Measurements from ENCODE around the gene OR56A1.
A peak's percentile ranks its signal among the peaks of the same experiment; 100 is the strongest.
"Not testable (repeated sequence)": the region's sequence is repeated elsewhere in the genome, so short reads cannot be mapped to it uniquely, and the experiment has no call there.

The OR56A1 gene

GRCh38 chr11:6030708-6031405 lies at the start of gene OR56A1:
TSS of gene OR56A1 (minus strand) at chr11:6030758. CDS start at chr11:6027692, 3,066 bp downstream.
- no peak for DNase-seq

GRCh38 chr11:6079463-6079862 lies 48.9 kb upstream of the OR56A1 start:
- DNase-seq = no peak

- DNase-seq = no peak
Measured at GRCh38 chr11:6077723-6078122, 47.2 kb upstream of the OR56A1 start.

- DNase-seq = not testable (repeated sequence)
Measured at GRCh38 chr11:6076443-6076842, 45.9 kb upstream of the OR56A1 start.

GRCh38 chr11:6067502-6067901 lies 36.9 kb upstream of the OR56A1 start:
- no peak for DNase-seq

- DNase-seq = no peak
Measured at GRCh38 chr11:6062691-6063358, 32.3 kb upstream of the OR56A1 start.

GRCh38 chr11:6061475-6061874 lies 30.9 kb upstream of the OR56A1 start:
- DNase-seq = no peak

GRCh38 chr11:6057452-6057851 lies 26.9 kb upstream of the OR56A1 start:
- DNase-seq = no peak

- no peak for DNase-seq
Measured at GRCh38 chr11:6055569-6055968, 25.0 kb upstream of the OR56A1 start.

- no peak for DNase-seq
Measured at GRCh38 chr11:6052374-6052773, 21.8 kb upstream of the OR56A1 start.

- DNase-seq = no peak
Measured at GRCh38 chr11:6040874-6041273, 10.3 kb upstream of the OR56A1 start.

GRCh38 chr11:6027501-6027900 lies 3.1 kb downstream of the OR56A1 start:
- DNase-seq = no peak

GRCh38 chr11:6025056-6025455 lies 5.5 kb downstream of the OR56A1 start:
- DNase-seq = peak; percentile 21

GRCh38 chr11:6022956-6023355 lies 7.6 kb downstream of the OR56A1 start:
- DNase-seq = peak; percentile 60

- DNase-seq = no peak
Measured at GRCh38 chr11:6013042-6013441, 17.5 kb downstream of the OR56A1 start.

- DNase-seq = no peak
Measured at GRCh38 chr11:6012035-6012668, 18.4 kb downstream of the OR56A1 start.

GRCh38 chr11:6006846-6007245 lies 23.7 kb downstream of the OR56A1 start, which contains the start of gene OR56A4:
TSS of gene OR56A4 (minus strand) at chr11:6006946. CDS start at chr11:6002992, 3,954 bp downstream.
- DNase-seq = no peak

GRCh38 chr11:6006395-6006794 lies 24.2 kb downstream of the OR56A1 start:
- no peak for DNase-seq

GRCh38 chr11:6002202-6002699 lies 28.3 kb downstream of the OR56A1 start:
- no peak for DNase-seq

- no peak for DNase-seq
Measured at GRCh38 chr11:5994791-5995190, 35.8 kb downstream of the OR56A1 start.

GRCh38 chr11:5992604-5993251 lies 37.8 kb downstream of the OR56A1 start:
- DNase-seq = no peak

GRCh38 chr11:5992150-5992549 lies 38.4 kb downstream of the OR56A1 start:
- no peak for DNase-seq

- no peak for DNase-seq
Measured at GRCh38 chr11:5989203-5989602, 41.4 kb downstream of the OR56A1 start.
